NCI-H82 (cell line): ENCODE measurements around the gene YIPF1.

ENCODE experiments used
- DNase-seq: peaks from one replicate; lab custom pipeline; 2025; lab: John Stamatoyannopoulos, UW

The YIPF1 gene

DNA sequence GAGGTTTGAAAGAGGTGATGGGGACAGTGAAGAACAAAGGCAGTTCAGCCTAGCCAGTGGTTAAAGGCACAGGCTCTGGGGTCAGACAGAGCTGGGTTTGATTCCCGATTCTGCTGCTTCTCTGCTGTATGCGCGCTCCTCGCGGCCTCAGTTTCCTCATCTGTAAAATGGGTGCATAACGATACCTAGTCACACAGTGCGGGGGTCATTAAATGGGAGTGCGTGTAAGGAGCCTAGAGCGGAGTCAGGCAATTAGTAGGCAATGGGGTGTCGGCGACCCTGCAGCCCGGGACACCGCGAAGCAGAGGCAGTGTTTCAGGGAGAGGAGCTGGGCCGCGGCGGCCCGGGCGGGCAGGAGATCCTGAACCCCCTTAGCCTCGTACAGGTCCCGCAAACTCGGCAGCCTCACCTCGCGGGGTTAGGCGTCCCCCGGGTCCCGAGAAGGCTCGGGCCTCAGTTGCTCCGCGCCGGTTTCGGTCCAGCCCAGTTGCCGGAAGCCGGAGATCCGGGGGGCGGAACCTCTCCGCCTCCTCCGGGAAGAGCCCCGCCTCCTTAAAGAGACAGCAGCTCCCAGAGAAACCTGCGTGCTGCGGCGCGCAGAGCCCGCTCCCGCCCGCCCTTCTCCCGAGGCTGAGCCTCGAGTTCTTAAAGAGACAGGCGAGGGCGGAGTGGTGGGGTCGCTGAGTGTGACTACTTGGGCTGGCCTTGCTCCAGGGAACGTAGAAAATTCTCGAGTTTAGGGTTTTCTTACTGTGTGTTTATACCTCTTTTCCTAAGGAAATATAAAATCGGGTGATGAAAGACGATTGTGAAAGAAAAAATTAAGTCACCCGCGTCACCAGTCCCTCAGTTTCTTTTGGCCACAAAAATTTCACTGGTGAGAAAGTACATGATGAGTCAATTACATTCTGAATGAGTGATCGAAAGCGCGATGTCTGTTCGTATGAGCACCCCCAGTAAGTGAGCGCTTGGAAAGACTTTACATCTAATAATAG, at the start of gene YIPF1:
TSS of gene YIPF1 (minus strand) at position 494 of the 995 bp plus-strand sequence. CDS start 860 bp downstream, outside the sequence.
- DNase-seq, result peak; percentile 96

DNA sequence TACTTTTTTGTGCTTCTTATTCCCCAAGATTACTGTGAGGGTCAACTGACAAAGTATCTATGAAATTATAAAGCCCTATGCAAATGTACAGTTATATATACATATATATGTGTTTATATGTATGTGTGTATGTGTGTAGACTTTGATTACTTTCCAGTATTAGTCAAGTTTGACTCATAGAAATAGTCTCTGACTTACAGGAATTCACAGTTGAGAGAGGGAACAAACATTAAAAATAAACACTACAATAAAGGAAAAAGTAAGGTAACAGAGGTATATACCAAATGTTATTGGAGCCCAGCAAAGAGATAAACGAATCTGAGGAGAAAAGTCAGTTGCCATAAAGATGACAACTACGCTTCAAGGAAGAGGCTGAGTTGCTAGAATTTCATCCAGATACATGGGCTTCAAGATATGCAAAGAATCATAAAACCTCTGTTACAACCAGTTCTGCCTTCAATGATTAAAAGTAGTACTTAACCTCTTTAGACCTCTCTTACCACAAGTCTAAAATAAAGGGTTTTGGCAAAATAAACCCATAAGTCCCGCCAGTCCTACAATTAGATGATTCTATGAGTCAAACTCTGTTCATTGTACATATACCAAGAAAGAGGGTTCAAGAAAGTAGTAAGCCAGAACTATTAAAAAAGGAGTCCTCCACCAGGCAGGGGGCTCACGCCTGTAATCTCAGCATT, 48.7 kb upstream of the YIPF1 start:
- no peak for DNase-seq

DNA sequence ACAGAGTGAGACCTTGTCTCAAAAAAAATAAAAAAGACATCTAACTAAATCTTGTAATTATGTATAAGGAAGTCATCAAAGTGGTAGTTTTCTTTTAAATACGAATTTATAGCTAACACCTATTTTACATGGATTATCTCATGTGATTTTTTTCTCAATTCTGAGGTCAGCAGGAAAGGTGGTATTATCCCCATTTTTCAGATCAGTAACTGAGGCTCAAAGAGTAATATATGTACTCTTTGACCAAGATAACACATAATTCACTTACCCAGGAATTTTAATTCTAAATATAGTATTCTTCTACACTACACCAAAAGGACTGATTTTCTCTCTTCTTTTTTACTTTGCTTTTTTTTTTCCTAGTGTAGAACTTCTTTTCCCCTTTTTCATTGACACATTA, 46.8 kb upstream of the YIPF1 start:
- no peak for DNase-seq

DNA sequence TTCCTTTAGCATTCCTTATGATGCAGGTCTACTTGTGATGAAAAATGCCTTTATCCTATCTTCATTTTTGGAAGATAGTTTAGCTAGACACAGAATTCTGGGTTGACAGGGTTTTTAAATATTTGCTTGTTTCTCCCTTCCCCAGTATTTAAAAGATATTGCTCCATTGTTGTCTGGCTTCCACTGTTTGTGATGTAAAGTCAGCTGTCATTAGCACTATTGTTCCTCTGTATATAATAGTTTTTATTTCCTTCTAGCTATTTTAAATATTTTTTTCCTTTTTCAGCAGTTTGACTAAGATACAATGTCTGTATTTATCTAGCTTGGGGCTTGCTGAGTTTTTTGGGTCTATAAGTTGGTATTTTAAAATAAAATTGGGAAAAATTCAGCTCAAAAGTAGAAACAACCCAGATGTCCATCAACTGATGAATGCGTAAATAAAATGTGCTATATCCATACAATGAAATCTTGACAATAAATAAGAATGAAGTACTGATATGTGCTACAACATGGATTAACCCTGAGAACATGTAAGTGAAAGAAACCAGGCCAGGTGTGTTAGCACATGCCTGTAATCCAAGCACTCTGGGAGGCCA, 44.7 kb upstream of the YIPF1 start:
- DNase-seq, result no peak

DNA sequence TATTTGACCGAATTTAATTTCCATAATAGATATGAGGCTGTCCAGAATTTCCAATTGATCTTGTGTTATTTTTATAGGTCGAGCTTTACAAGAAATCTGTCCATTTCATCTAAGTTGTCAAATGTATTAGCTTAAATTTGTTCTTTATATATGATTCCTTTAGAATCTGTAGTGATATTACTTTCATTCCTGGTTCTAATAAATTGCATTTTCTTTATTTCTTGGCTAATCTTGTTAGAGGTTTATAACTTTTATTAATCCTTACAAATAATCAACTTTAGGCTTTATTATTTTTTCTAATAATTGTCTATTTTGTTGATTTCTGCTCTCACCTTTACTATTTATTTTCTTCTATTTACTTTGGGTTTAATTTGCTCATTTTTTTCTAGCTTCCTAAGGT, 41.9 kb upstream of the YIPF1 start:
- no peak for DNase-seq

DNA sequence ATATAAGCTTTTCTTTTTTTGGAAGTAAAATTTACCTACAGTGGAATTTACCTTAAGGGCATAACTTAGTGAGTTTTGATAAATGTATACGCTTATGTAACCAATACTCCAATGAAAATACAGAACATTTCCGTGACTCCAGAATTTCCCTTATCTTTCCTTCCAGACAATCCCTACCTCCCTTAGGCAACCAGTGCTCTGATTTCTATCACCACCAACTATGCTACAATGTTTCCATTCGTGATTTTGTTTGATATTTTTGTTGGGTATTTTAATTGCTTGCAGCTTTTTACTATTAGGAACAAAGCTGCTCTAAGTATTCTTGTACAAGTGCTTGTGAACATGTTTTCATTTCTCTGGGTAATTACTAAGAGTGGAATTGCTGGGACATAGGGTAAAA, 41.3 kb upstream of the YIPF1 start:
- DNase-seq, result no peak

DNA sequence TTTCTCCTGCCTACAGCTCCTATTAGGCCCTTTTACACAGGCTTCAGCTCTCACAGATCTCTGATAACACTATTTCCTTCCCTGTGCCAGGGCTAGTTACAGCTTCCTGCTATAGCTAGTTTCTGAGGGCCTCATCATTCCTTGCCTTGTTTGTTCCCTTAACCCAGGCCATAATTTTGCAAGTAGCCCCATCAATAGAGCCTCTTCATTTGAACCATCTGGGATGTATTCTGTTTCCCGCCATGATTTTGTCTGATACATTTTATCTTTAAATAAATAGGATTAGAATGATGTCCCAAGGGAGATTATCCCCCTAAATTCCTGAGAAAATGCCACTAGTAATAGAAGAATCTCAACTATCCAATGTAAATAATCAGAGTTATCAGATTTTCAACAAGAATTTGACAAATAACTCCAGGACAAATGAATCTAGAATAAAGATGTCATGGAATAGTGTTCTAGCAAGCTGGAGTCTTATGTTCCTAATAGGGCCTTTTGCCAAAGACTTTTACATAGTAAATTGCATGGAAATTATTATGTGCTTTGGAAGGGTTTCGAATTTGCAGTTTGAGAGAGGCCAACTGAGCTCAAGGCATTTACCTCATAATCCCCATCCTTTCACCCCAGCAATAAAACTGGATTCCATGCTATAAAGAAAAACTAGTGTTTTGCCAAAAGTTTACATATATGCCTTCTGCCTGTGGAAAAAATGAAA, 39.8 kb upstream of the YIPF1 start:
- peak; percentile 74 for DNase-seq

DNA sequence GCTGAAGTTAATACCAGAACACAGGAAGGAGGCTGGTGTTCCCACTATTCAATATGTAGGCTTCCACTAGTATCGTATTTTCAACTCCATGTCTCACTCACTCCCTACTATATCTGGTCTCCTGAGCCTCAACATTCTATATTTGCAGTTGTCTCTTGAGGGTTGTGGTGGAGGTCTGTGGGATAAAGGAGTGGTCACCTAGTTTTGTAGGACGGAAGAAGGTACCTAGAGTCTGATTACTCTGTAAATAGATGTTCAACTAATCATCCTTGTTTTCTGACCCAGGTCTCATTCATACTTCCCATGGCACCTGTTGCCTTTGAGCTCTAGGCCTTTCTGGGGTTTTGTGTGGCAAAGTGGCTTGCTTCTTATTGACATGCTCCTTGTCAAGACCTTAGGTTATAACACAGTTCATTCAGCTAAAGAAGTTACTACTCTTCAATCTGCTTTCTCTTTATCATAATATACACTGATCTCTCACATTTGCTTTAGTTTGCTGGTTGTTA, 37.8 kb upstream of the YIPF1 start:
- no peak for DNase-seq

DNA sequence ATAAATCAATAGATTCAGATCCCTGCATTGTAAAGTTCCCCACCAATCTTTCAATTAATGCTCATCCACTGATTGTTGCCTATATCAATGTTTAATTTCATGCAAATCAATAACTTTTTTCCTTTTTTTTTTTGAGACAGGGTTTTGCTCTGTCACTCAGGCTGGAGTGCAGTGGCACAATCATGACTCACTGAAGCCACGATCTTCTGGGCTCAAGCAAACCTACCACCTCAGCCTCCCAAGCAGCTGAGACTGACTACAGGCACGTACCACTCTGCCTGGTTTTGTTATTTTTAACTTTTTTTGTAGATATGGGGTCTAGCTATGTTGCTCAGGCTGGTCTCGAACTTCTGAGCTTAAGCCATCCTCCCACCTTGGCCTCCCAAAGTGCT, 30.1 kb upstream of the YIPF1 start:
- DNase-seq, result no peak

DNA sequence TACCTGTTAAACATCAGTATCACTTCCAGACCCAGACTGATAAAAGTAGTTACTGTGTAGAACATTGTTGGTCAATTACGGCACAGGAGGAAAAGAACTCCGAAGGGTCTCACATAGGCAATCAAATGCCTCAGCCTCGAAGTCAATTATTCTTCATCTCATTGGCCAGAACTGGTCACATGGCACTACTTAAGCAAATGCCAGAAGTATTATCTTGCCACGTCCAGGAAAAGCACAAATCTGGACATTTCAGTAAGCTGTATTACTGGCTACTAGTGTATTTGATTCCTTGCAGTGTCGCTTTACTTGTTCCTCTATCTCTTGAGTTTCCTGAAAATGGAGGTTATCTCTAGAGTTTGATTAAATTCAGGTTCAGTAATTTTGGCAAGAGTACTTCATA, 28.7 kb upstream of the YIPF1 start:
- DNase-seq, result peak; percentile 13

DNA sequence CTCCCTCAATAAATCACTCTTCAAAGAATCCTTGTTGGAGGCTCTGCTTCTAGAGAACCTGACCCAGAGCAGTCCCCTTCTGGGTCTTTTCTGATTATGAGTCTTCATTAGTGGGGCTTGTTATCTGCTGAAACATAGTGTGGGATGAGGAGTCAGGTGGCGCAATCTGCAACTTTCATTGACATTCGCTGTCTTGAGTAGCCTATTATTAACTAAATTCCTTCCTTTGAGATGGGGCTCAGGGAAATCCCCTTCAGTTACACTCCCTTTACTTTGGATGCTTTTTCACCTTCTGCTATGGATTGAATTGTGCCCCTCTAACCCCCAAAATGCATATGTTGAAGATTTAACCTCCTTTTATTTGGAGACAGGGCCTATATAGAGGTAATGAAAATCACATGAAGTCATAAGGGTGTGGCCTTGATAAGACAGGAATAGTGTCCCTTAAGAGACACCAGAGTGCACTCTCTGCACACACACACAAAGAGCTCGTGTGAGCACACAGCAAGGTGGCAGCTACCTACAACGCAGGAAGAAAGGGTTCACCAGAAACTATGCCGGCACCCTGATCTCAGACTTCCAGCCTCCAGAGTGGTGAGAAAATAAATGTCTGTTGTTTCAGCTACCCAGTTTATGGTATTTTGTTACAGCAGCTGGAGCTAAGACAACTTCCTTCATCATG, 23.9 kb upstream of the YIPF1 start:
- no peak for DNase-seq

DNA sequence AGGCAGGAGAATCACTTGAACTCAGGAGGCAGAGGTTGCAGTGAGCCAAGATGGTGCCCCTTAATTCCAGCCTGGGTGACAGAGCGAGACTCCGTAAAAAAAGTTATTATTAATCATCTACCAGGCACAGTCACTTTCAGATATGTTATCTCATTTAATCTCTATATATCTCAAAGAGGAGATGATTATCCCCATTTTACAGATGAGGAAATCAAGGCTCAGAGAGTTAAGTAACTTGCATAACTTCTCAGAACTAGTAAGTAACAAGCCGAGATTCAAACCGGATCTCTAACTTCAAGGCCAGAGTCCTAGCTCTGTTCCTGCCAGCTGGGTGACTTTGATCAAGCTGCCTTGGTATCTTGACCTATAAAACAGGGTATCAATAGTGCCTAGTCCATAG, 21.8 kb upstream of the YIPF1 start:
- DNase-seq, result no peak

DNA sequence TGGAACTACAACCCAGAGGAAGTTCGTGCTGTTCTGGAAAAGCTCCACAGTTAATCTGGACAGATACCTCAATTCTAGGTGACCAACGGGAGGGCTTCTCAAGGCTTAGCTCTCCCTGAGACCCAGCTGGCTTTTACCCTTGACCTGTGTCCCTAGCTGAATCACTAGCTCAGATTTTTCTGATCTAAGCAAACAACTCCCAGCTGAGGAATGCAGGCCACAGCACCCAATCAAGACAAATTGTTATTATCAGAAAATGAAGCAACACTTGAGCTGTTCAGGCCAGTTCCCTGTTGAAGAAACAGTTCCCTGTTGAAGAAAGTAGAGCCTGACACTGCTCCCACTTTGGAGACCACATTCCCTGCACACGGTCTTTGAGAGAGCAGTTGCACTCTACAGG, 20.3 kb upstream of the YIPF1 start:
- no peak for DNase-seq

DNA sequence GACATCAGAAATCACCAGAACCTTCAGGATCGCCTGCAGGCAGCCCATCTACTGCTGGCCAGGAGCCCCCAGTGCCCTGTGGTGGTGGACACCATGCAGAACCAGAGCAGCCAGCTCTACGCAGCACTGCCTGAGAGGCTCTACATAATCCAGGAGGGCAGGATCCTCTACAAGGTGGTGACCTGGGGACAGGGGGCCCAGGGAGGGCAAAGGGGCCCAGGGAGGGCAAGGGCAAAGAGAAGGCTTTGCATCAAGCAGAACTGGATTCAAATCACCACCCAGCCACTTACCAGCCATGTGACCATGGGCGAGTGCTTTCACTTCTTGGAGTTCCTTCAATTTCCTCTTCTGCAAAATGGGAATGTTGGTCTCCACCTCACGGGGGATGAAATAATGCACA, 16.5 kb upstream of the YIPF1 start:
- no peak for DNase-seq

DNA sequence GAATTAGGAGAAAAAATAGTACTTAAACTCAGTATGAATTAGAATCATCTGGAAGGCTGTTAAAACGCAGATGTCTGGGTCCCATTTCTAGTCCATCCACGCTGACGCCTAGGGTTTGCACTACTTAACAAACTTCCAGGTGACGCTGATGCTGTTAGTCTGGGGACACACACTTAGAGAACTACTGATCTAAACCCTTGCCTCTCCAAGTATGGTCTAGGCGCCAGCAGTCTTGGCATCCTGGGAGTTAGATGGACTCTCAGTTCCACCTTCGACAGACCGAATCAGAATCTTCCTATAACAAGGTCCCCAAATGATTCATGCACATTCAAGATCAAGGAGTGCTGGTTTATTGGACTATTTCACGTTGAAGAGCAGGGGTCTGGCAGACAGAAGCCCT, 15.9 kb upstream of the YIPF1 start:
- DNase-seq, result no peak

DNA sequence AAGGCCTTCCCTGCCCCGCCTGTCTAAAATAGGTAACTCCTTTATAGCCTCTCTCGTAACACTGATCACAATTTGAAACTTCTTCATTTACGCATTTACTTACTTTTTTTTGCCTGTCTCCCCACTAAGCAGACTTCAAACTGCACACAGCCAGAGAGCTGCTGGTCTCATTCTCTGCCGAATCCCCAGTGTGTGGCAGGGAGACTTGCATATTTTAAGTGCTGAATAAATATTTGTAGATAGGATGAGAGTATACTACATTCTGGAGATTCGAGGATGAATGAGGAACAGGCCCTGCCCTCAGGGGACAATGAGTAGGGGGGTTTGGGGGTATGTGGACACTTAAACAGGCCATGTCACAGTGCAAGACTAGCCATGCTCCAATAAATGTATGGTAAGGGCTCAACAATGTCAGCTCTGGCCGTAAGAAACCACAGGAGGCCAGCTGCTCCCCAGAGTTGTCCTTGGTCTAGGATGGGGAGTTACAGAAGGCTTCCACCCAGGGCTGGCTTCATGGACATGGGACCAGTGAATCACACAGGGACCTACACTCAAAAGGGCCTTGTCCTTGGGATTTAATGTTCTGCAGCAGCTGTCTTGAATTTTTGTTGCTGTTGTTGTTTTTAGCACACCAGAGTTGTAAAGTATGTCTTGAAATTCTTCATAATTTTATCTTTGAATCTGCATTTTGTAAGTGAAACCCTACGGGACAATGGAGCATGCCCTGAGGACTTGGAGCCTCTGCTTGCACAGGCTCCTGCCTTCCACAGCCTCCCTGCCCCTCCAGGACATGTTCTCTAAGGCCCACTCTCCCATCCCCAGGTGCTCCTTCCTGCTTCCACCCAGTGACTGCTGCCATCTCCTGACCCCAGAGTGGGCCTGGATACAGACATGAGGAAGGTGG, 12.9 kb upstream of the YIPF1 start:
- DNase-seq, result no peak

DNA sequence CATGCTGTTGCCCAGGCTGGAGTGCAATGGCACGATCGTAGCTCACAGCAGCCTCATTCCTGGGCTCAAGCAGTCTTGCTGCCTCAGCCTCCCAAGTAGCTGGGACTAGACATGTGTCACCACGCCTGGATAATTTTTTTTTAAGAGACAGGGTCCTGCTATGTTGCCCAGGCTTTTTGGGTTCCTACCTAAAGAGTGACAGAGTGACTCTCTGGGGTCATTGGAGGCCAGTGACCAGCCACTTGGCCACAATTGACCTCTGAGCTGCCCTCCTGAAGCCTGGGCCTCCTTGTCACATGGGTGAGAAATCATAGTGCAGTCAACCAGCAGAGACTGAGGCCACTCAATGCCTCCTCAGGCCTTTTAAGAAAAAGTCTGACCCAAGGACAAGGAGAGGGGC, 10.1 kb upstream of the YIPF1 start:
- DNase-seq, result no peak

DNA sequence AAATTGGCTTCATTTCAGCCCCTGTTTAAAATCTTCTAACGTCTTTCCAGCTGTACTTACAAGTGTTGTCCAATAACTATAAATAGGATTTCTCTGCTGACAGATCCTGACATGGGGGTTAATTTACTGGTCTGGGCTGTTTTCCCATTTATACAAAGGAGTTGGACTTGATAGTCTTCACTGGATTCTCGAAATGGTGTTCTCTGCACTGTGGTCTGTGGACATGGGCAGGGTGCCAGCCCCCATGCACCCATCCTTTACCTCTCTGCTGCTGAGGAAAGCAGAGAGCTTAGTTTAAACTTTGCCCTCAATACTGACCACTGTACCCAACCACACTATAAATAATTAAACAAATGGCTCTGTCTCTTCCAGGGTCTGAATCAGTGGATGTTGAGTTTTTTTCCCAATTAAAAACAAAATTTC, 9.6 kb upstream of the YIPF1 start:
- DNase-seq, result no peak

DNA sequence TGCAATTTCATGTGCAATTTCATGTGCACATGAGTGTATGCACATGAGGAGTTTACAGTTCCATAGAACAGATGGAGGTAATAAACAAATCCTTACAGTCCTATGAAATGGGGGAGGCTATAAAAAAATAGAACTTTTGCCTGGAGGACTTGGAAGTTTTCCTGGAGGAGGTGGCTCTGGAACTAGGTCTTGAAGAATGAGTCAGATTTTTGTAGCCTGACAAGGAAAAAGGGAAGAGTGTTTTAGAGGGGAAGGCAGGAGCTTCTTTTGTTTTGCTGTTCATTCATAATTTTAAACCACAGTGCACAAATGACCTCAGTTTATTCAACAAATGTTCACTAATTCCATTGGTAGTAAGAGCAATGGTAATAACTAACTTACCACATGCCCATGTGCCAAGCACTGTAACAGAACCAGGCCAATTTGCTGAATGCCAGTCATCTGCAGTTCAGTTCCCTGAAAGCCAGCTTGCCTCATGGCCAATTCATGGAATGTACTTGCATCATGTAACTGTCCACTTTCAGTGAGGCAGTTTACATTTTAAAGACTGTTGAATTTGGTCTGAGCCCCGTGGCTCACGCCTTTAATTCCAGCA, 7.1 kb upstream of the YIPF1 start:
- no peak for DNase-seq

DNA sequence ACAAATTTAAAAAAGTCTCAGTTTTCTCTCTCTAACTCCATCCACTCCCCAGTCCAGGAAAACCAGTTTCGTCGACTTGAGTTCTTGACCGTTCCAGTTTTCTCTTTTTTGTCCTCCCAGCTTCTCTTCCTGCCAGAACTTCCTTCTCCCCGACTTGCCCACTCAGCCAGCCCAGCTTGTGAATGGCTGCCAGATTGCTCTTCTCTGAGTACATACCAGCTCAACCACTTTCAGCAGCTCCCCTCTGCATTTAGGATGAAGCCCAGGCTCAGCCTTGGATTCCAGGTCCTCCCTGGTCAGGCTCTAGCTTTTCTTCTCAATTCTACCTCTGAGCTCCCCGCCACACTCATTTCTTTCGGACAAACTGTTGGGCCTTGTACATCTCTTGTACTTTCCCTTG, 5.8 kb upstream of the YIPF1 start:
- no peak for DNase-seq
